Mammary epithelial cell (primary cell): Measurements from ENCODE around the gene WDFY3.

Source experiments
- CTCF ChIP-seq, 2 donors: IDR thresholded peaks in 1 of 2; conservative IDR thresholded peaks in 1 of 2; 2 replicates each; pipeline ENCODE4 v1.5.1; 2011 to 2012; ENCODE audit warnings: inconsistent platforms in 2 of 2, low read length in 2 of 2, mild to moderate bottlenecking in 2 of 2, control low read depth in 1 of 2, low read depth in 1 of 2; ENCODE audit not compliant: insufficient read depth in 1 of 2; ENCODE audit errors: extremely low read depth in 1 of 2
- EZH2 ChIP-seq: IDR thresholded peaks from 2 replicates; pipeline ENCODE4 v1.6.1; 2012; ENCODE audit warnings: low read length, inconsistent platforms, borderline replicate concordance

GRCh38 chr4:84939113-84939512 lies 27.4 kb downstream of the WDFY3 start:
- TF ChIP-seq CTCF (conservative IDR thresholded peaks at IDR 0.05 in 1 of 2, IDR thresholded peaks at IDR 0.05 in 1 of 2; ENCODE audit: extremely low read depth in 1 of 2, insufficient read depth in 1 of 2, low read depth in 1 of 2, low read length in 2 of 2) (no peak), EZH2 (no peak)
